CD4-positive, alpha-beta T cell treated with Interleukin-2 at 100 ng/mL for 4 hours (primary cell): ENCODE results near the gene ESYT2.
"Not testable (repeated sequence)": the region's sequence is repeated elsewhere in the genome, so short reads cannot be mapped to it uniquely, and the experiment has no call there.

Source experiments
- DNase-seq: peaks from one replicate; pipeline ENCODE4 v3.0.0-alpha.2; 2020; ENCODE audit warnings: low spot score

Gene ESYT2

DNA sequence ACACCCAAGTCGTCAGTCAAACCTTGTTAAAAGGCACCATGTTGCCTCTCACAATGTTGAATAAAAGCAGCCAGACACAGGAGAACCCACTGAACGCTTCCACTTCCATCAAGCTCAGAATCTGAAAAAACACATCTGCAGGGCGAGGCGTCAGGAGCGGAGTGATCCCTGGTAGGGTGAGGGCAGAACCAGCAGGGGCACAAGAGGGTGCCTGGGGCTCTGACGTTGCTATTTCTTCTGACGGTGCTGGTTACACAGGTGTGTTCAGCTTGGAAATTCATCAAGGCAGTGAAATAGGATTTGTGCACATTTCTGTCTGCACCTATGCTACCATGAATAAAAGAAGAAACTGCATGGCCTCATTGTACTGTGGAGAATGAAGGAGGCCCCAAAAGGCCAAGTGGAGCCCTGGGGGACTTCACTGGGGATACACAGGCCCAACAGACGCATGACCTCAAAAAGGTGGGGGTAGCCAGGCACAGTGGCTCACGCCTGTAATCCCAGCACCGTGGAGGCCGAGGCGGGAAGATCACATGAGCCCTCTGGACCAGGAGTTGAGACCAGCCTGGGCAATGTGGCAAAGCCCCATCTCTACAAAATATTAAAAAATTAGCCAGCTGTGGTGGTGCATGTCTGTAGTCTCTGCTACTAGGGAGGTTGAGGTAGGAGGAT lies 105.5 kb downstream of the ESYT2 start:
- no peak for DNase-seq

DNA sequence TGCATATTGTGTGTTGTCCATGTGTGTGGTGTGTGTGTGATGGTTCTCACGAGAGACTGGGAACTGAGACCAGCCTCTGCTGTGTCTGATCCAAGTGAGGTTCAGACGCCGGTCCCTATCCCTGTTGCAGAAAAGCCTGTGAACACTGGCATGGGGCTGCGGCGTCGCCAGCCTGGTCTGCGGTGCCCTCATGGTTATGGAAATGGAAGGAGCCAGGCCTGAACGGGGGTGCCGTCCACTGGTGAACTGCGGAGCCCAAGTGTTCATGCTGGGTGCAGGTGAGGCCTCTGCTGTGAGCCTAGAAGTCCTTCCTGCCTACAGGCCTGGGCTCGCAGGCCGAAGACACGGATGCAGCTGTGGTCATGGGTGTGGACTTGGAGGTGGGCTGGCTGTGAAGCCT lies 106.0 kb downstream of the ESYT2 start:
- no peak for DNase-seq

DNA sequence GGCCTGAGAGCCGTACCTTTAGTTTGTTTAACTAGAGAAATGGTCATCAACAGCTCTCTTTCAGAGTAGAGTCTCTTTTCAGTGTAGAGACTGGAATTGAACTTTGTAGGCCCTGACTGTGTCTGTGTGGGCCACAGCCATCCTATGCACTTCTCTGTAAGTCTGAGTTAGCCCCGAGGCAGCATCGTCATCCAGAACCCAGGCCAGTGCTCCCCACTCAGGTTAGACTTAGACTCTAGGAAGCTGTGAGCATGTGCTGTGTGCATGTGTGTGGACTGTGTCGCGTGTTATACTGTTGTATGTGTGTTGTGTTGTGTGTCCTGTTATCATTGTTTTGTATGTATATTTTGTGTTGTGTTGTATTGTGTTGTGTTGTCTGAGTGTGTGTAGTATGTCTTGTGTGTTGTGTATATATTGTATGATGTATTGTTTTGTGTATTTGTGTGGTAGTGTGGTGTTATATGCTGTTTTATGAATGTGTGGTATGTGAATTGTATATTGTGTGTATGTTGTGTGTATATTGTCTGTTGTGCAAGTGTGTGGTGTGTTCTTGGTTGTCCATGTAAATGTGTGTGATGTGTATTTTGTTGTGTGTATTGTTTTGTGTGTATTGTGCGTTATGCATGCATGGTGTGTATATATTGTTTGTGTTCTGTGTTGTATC lies 106.6 kb downstream of the ESYT2 start:
- DNase-seq: no peak

DNA sequence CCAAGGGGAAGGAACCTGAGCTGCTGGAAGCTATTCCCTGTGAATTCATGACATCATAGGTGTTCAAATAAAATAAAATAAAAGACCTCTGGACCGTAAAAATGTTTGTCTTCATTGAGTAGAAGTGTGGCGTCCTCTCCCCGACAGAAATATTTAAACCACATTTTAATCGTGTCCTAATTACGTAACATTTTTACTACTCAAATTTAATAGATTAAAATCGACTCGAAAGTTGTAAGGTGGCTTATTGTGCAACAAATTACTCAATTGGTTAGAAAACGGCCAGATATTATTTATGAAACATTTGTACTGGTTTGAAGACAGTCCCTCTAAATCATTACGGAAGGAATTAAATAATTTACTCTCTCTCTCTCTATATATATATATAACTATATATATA lies 109.2 kb downstream of the ESYT2 start:
- DNase-seq: no peak

DNA sequence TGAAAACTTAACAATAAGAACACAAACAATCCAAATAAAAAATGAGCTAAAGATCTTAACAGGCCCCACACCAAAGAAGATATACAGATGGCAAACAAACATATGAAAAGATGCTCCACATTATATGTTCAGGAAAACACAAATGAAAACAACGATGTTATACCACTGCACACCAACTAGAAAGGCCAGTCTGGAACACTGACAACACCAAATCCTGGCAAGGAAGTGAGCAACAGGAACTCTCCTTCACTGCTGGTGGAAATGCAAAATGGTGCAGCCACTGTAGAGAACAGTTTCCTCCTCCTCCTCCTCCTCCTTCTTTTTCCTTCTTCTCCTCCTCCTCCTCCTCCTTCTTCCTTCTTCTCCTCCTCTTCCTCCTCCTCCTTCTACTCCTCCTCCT lies 112.5 kb downstream of the ESYT2 start:
- no peak for DNase-seq

DNA sequence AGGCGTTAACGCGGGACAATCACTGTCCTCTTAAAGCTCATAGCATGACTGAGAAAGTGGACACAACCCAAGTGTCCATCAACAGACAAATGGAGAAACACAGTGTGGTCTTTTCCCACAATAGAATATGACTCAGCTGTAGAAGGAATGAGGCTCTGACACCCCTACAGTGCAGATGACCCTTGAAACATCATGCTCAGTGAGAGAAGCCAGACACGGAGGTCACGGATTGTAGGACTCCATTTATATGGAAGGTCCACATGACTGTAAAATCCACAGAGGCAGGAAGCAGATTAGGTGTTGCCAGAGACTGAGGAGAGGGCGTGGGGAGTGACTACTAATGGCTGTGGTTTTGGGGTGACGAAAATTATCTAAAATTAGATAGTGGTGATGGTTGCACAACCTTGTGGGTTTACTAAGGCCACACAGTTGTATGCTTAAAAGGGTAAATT lies 118.6 kb downstream of the ESYT2 start:
- peak; percentile 24 for DNase-seq

DNA sequence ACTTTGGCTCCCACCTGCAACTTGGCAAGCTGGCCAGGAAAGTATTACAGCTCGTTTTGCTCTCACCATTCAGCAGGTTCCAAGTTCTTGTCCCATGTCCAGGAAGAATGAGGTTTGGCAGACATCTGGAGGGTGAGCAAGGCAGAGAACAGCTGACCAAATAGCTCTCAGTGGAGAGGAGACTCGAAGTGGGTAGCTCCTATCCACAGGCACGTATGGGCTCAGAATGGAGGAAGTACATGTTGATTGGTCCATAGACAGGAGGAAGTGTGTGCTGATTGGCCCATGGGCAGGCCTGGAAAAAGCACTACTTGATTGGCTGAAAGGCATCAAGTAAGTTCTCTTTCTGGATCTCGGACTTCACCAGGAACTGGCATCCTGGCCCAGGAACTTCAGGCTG lies 121.7 kb downstream of the ESYT2 start:
- no peak for DNase-seq

DNA sequence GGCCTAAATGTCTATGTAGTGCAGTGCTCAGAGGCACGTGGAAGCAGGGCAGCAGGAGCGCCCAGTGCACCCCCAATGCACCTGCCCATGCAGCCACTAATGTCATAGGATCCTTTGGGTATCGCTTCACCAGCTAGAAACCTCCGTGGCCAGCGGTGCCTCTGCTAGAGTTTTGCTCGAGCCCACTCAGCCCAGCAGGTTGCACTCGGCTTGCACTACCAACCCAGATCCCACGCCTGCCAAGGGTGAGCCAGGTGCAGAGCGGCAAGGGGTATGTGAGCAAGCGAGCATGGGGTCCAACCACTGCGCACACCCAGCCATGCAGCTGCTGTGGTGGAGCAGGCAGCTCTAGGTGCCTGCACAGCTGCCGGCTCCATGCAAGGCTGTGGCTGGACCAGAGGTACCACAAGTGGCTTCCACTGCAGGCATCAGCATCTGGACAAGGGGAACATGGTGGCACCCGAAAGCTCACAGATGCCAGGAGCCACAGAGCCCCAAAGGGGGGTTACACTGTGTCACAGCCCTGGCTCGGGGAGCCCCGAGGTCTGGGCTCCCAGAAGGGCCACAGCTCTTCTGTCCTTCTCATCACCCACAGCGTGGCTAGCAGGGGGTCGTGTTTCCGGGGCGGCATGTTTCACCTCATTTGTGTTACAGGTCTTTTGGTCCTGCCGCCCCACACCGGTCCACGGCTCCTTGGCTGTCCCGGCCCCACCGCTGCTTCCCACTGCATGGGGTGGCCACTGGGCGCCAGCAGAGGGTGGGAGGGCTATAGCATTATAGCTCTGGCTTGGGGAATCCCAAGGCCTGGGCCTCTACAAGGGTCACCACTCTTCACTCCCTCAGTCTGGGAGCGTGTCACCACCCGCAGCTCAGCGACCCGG lies 122.4 kb downstream of the ESYT2 start:
- DNase-seq: no peak

DNA sequence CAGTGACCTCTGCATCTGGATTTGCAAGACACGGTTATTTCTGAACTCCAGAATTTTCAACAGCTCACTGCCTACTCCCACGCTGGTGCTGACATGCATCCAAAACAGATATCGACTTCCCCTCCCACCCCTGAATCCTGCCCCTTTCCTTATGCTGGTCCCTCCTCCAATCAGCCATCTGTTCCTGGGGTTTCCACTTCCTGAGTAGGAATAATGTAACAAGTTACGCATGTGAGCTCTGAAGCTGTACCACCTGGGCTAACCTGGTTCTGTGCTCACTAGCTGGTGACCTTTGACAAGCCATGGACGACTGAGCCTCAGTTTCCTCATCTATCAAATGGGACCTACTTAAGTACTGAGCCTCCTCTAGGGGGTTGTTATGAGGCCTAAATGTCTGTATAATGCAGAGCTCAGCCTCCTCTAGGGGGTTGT lies 123.0 kb downstream of the ESYT2 start:
- no peak for DNase-seq

DNA sequence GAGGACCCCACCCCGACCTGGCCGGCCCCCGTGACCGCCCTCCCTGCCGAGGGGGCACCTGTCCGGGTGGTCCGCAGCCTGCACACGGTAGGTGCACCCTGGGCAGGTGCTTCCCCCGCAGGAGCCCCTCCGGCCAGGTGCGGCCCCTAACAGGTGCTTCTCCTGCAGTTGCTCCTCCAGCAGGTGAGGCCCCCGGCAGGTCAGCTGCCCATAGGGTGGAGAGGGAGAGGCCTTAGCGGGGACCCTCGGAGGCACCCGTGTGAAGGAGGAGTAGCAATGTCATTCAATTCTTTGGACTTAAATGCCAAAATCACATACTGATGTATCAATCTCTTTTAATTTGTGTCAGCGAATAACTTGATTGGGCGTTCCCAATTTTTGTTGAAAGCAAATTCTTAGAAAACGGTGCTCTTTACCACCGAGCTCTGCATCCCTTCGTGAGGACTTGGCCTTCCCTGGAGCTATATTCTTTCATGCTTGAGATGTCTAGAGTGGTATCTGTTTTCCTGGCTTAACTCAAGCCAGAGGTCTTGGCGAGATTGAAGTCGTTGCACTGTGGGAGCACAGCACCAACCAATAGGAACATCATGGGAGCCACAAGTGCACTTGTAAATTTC lies 124.0 kb downstream of the ESYT2 start:
- no peak for DNase-seq

DNA sequence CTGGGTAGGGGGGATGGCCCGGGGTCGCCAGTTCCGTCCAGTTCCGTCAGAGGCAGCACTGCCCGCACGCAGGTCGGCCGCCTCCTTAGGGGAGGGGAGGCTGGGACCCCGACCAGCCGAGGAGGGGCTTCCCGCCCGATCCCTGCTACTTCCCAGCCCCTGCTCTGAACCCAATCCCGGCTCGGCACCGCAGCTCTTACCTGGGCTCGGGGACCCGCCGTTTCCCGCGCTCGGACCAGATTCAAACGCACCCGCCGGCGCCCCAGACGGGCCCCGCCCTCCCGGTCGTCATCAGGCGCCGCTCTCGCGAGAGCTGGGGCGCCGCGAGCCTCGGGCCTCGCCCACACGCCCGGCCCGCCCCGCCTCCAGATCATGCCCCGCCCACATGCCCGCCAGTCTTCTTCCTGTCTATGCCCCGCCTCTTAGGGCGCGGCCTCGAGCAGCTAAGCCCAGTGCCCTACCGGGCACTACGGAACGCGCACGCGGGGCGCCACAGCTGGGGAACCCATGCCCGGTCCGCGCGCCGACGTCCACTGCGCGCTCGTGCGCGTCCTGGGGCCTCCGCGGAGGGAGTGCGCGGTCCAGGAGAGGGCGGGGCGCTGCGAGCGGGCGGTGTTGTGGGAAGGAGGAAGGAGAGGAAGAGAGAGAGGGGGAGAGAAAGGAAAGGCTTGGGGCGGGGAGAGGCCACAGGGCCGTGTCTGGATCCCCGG lies 124.6 kb downstream of the ESYT2 start, which contains the start of gene NCAPG2:
NCAPG2 (minus strand) TSS at position 281 of the 710 bp plus-strand sequence. CDS start 2,905 bp downstream, outside the sequence.
- peak; percentile 97 for DNase-seq

DNA sequence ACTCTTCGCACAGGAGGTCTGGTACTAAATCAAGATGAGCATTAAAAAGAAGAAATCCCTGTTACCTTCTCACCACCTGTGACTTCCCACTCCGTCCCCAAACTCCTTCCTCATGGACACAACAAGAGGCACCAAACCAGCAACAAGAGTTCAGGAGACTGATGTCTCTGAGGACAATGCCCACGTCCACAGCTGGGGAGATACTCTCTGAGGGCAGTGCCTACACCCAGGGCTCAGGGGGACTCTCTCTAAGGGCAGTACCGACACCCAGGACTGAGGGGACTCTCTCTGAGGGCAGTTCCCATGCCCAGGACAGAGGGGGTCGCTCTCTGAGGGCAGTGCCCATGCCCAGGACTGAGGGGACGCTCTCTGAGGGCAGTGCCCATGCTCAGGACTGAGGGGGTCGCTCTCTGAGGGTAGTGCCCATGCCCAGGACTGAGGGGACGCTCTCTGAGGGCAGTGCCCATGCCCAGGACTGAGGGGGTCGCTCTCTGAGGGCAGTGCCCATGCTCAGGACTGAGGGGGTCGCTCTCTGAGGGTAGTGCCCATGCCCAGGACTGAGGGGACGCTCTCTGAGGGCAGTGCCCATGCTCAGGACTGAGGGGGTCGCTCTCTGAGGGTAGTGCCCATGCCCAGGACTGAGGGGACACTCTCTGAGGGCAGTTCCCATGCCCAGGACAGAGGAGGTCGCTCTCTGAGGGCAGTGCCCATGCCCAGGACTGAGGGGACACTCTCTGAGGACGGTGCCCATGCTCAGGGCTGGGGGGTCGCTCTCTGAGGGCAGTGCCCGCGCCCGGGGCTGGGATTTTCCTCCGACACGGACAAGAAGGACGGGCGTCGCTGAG lies 125.4 kb downstream of the ESYT2 start:
- not testable (repeated sequence) for DNase-seq

DNA sequence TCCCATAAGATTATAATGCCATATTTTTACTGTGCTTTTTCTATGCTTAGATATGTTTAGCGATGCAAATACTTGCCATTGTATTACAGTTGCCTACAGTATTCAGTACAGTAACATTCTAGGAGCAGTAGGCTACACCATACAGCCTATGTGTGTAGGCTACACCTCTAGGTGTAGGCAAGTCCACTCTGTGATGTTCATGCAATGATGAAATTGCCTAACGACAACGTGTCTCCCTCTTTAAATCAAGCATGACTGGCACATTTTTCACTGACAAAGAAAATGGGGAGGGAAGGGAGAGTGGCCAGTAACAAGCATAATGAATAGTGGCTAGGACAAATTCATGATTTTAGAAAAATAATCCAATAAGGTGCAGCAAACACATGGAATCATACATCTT lies 126.4 kb downstream of the ESYT2 start:
- no peak for DNase-seq

DNA sequence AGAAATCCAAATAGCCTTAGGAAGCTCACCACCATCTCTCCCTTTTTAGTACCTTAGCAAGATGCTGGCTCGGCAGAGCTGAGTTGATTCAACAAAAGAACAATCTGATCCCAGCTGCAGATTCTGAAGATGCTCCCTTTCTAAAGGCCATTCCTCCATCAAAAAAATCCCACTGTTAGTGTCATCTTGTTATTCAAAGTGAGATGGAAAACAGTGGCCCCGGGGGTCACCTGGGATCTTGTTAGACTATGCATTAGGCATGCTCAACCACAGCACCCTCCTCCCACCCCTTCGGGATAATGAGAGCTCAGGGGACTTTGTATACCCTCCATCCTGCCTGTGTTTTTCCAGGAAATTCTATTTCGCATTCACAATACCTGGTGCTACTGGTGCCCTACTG lies 127.1 kb downstream of the ESYT2 start:
- no peak for DNase-seq

DNA sequence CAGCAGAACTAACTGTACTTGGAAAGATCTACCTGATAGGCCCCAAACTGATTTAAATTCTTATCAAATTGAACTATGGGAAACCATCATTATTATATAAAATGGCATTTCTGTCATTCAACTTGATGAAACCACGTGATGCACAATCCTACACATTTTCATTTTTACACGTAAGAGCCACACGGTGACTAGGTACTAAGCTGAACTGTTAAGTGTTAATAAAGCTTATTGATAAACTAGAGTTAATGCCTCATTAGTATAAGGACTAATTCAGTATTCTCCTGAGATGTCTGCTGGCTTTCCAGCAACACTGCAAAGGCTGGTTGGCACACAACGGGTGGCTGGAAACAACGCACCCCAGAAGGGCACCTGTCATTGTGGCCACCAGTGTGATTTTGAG lies 129.3 kb downstream of the ESYT2 start:
- no peak for DNase-seq

DNA sequence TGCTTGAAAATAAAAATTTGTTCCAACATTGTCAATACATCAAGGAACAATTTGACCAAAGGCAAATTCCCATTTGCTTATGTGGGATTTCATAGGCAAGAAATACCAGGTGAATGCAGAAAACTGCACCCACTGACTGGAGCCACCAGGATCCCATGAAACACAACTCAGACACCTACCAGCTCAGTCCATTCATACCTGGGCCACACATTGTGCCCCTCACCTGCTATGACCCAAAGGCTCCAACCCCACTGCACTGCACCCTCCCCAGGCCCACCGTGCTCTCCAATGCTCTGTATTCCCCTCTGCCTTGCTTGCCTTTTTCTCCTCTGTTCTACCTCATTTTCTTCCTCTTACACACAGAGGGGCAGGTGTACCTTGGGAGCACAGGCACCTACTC lies 130.0 kb downstream of the ESYT2 start:
- no peak for DNase-seq

DNA sequence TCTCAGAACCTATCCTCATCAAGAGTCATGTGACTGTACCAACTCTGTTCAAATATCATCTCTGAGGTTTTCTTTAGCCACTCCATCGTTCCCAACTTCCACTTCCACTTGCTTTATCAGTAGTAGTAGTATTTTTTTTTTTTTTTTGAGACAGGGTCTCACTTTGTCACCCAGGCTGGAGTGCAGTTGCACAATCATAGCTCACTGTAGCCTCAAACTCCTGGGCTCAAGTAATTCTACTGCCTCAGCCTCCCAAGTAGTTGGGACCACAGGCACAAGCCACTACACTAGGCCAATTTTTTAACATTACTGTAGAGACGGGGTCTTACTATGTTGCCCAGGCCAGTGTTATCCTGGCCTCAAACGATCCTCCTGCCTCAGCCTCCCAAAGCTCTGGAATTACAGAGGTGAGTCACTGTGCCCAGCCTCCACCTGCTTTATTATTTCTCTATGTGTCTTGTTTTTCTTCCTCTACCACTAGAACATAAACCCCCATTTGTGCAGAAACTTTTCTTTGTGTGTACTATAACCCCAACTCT lies 130.6 kb downstream of the ESYT2 start:
- DNase-seq: no peak

DNA sequence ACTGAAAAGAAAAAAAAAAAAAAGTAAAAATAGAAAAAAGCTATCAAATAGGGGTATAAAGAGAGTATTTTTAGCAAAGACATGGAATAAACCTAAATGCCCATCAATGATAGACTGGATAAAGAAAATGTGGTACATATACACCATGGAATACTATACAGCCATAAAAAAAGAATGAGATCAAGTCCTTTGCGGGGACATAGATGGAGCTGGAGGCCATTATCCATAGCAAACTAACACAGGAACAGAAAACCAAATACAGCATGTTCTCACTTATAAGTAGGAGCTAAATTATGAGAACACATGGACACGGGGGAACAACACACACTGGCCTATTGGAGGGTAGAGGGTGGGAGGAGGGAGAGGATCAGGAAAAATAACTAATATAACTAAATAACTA lies 131.7 kb downstream of the ESYT2 start:
- not testable (repeated sequence) for DNase-seq

DNA sequence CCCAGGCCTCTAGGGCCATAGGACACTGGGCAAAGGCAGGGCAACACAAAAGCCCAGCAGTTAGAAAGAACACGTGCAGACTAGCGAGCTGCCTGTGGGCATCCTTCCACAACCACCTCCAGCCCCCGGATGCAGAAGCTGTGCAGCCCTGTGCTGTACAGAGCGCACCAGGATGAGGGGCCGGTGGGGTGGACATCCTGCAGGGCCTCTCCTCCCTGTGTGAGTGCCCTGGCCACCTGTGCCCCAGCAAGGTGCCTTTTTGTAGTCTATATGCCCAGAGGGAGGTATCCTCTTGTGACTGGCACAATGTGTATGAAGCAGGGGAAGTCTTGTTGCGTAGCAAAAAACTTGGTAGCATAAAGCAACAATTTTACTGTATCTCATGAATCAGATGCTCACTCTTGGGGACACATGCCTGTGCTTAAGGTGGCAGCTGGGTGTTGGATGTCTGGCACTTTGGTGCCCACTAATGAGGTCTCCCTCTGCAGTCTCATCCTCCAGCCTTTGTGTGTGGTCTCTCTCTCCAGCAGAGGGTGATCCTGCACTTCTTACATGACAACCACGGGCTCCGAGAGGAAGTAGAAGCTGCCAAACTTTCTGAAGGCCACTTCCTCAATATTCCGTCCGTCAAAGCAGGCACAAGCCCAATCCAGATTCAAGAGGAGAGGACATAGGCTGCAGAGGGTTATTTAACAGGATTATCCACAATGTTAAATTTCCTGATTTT lies 133.4 kb downstream of the ESYT2 start:
- DNase-seq: peak; percentile 67

DNA sequence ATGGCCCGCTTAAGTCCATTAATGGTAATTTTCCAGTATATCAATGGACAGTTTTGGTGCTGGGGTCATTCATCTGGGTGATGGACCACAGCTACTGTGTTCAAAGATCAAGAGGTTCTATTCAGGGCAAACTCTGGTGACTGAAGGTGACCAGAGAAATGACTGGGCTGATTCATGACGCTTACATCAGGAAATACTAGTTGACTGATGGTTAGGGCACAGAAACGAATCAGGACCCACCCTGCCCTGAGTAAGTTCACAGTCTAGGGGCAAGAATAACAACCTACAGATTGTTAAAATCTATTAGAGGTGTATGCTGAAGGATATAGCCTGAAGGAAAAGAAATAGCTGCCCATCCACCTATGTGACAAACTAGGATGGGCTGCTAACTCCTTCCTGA lies 134.3 kb downstream of the ESYT2 start:
- no peak for DNase-seq
